GM23248 (cell line): Measurements from ENCODE around the gene RPS26.

Source experiments
- EZH2 ChIP-seq: fragments of 200-600 bp; sonication (generic); IDR thresholded peaks from 2 replicates; pipeline ENCODE4 v1.6.1; 2018; ENCODE audit warnings: antibody characterized with exemption, mild to moderate bottlenecking; ENCODE audit not compliant: insufficient read depth, poor library complexity, severe bottlenecking
- EZH2phosphoT487 ChIP-seq: fragments of 200-600 bp; sonication (generic); IDR thresholded peaks from 2 replicates; pipeline ENCODE4 v1.6.1; 2018; ENCODE audit warnings: antibody characterized with exemption, moderate library complexity, mild to moderate bottlenecking, low read depth; ENCODE audit not compliant: insufficient read depth

- TF ChIP-seq EZH2 (no peak), EZH2phosphoT487 (no peak)
Measured at GRCh38 chr12:56013482-56013881, 28.2 kb upstream of the RPS26 start.
